Measurements from ENCODE around the gene TMCC1.

- TF ChIP-seq CTCF (IDR thresholded peaks at IDR 0.05) (no peak), ZFX (IDR thresholded peaks at IDR 0.05; ENCODE audit: borderline replicate concordance) (no peak)
Measured at GRCh38 chr3:129758785-129759320, 134.7 kb downstream of the TMCC1 start.

All from 22Rv1 (cell line).